IgD-negative memory B cell (primary cell): ENCODE results near the gene BBS12. TPM values are rescaled to one million over a fixed set of nuclear protein-coding genes. Genes with fewer than 3 reads are reported as not detected.

Experiments
- H3K27ac Mint-ChIP-seq, 3 donors: one replicate each; pipeline ENCODE4 v1.8.0; 2020 to 2022; ENCODE audit warnings: mild to moderate bottlenecking in 3 of 3, mixed read lengths in 3 of 3, moderate library complexity in 1 of 3
- H3K27me3 Mint-ChIP-seq: one replicate; pipeline ENCODE4 v1.8.0; 2021; ENCODE audit warnings: mixed read lengths
- H3K36me3 Mint-ChIP-seq: one replicate; pipeline ENCODE4 v1.8.0; 2020; ENCODE audit warnings: mild to moderate bottlenecking, mixed read lengths
- H3K4me1 Mint-ChIP-seq, 3 donors: one replicate each; pipeline ENCODE4 v1.8.0; 2020 to 2022; ENCODE audit warnings: mixed read lengths in 3 of 3, mild to moderate bottlenecking in 1 of 3
- H3K4me3 Mint-ChIP-seq, 4 donors: one replicate each; pipeline ENCODE4 v1.8.0; 2020 to 2022; ENCODE audit warnings: mild to moderate bottlenecking in 4 of 4, mixed read lengths in 4 of 4, moderate library complexity in 3 of 4
- H3K9me3 Mint-ChIP-seq, 3 donors: one replicate each; pipeline ENCODE4 v1.8.0; 2020 to 2021; ENCODE audit warnings: mixed read lengths in 3 of 3, mild to moderate bottlenecking in 1 of 3
- polyA plus RNA-seq: library from polyadenylated mRNA; unstranded; fragments of 300-500 nt; fragmentation: Illumina TruSeq; gene quantifications from one replicate; pipeline ENCODE4 v1.2.3, GENCODE V29; 2021

Gene BBS12
- polyA plus RNA-seq, 1 donor from 2014 or later: 0.68 TPM

GRCh38 chr4:122742933-122743829 lies 10.7 kb downstream of the BBS12 start:
- peaks cover 3% of the 10 kb centered on the region for H3K36me3 Mint-ChIP-seq
- H3K27me3 Mint-ChIP-seq: no peaks in the 10 kb centered on the region
- no peaks in the 10 kb centered on the region for H3K9me3 Mint-ChIP-seq
- no peak overlapping the region for H3K4me3 Mint-ChIP-seq
- H3K4me1 Mint-ChIP-seq: no peaks in the 10 kb centered on the region
- no peak overlapping the region for H3K27ac Mint-ChIP-seq

- no peaks in the 10 kb centered on the region for H3K27me3 Mint-ChIP-seq
- no peaks in the 10 kb centered on the region for H3K4me1 Mint-ChIP-seq
- no peaks in the 10 kb centered on the region for H3K9me3 Mint-ChIP-seq
Observed at GRCh38 chr4:122744229-122744628, 11.7 kb downstream of the BBS12 start.

DNA sequence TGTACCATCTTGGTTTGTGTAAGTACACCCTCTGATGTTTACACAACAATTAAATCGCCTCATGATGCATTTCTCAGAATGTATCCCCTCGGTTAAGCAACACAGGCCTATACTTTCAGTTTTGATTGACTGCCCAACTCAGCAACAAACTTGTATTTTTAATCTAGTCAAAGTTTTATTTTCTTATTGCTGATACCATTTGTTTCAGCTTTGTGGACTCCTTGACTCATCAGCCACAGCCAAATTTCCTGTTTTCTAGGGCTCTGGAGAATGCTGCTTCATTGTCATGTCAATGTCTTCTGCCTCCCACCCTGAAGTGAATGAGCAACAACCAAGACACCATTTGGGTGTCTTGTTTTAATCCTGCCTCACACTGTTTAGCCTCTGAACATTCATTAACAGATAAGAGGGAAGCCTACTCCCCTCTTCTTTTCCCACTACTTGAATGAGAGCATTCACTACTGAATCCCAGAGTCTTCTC lies 14.0 kb downstream of the BBS12 start:
- H3K27me3 Mint-ChIP-seq: peaks cover 8% of the 10 kb centered on the region
- H3K9me3 Mint-ChIP-seq: no peaks in the 10 kb centered on the region

More at GRCh38 chr4:122744229-122744628, 11.7 kb downstream of the BBS12 start:
- H3K36me3 Mint-ChIP-seq: peaks cover 3% of the 10 kb centered on the region
- H3K4me3 Mint-ChIP-seq: no peak overlapping the region
- H3K27ac Mint-ChIP-seq: no peak overlapping the region

DNA sequence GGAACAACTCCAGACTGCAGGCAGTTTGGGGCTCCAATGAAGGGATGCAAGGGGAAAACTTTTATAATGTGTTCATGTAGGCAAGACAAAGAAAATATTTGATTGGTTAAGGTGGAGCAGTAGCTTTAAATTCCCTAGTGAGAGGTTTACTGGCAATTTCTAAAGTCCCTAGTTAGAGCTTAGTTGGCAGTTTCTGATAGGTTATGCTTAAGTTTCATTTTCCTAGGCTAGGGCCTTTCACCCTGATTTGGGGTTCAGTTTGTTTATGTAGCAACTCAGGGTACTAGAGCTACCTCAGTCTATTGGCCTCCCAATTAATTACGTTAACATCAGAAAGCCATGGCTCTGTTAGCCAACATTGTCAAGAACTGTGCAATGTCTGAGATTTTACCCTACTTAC lies 14.6 kb downstream of the BBS12 start:
- no peaks in the 10 kb centered on the region for H3K4me1 Mint-ChIP-seq
- peaks cover 8% of the 10 kb centered on the region for H3K27me3 Mint-ChIP-seq
- no peaks in the 10 kb centered on the region for H3K9me3 Mint-ChIP-seq
- peaks cover 3% of the 10 kb centered on the region for H3K36me3 Mint-ChIP-seq
- no peak overlapping the region for H3K4me3 Mint-ChIP-seq
- H3K27ac Mint-ChIP-seq: no peak overlapping the region

More for the DNA sequence above, 14.0 kb downstream of the BBS12 start:
- H3K27ac Mint-ChIP-seq: no peak overlapping the region
- H3K4me3 Mint-ChIP-seq: no peak overlapping the region
- no peaks in the 10 kb centered on the region for H3K4me1 Mint-ChIP-seq
- H3K36me3 Mint-ChIP-seq: peaks cover 3% of the 10 kb centered on the region

GRCh38 chr4:122747883-122748282 lies 15.4 kb downstream of the BBS12 start:
- H3K4me3 Mint-ChIP-seq: no peak overlapping the region
- peaks cover 8% of the 10 kb centered on the region for H3K27me3 Mint-ChIP-seq
- no peaks in the 10 kb centered on the region for H3K36me3 Mint-ChIP-seq
- H3K27ac Mint-ChIP-seq: peak overlapping the region in 2 of 3 donors; percentile 47 to 48
- no peaks in the 10 kb centered on the region for H3K4me1 Mint-ChIP-seq
- H3K9me3 Mint-ChIP-seq: no peaks in the 10 kb centered on the region

GRCh38 chr4:122749704-122750454 lies 17.4 kb downstream of the BBS12 start:
- H3K27me3 Mint-ChIP-seq: peaks cover 8% of the 10 kb centered on the region
- H3K4me3 Mint-ChIP-seq: no peak overlapping the region
- H3K4me1 Mint-ChIP-seq: no peaks in the 10 kb centered on the region
- H3K36me3 Mint-ChIP-seq: no peaks in the 10 kb centered on the region
- no peaks in the 10 kb centered on the region for H3K9me3 Mint-ChIP-seq
- no peak overlapping the region for H3K27ac Mint-ChIP-seq

DNA sequence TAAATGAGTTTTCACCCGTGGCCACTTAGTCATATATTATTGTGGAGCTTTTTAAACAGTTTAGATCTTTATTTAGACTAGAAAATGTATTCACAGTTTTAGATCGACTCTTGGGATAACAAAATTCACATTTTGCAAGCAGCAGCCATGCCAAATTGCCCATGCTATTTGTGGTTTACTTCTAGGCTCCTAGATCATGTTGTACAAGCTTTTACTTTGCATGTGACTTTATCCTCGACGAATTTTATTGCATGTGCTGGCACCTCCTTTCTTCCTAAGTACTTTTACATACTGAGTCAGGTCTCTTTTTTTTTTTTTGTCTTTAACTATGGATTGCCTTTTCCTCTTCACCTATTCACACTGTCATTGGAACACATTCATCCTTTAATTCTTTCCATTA lies 23.2 kb downstream of the BBS12 start:
- Mint-ChIP-seq H3K9me3 (no peaks in the 10 kb centered on the region), H3K36me3 (no peaks in the 10 kb centered on the region), H3K4me3 (no peak overlapping the region), H3K4me1 (no peaks in the 10 kb centered on the region), H3K27me3 (peaks cover 9% of the 10 kb centered on the region), H3K27ac (no peak overlapping the region)

DNA sequence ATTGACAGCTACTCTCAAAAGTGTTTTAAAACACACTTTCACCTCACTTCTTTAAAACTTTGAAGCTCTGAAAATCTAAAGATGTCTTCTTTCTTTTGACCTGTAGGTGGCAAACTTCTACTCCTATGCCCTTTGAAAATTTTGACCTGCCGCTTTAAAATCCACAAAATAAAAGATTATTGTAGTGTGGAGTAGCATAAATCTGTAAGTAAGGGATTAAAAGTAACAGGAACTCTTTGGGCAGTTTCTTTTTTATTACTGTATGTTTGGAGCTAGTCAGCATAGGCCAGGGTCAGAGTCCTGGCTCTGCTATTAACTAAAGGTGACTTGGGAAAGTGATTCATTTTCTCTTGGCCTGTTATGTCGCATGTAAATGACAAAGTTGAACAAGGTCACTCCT lies 25.5 kb downstream of the BBS12 start:
- Mint-ChIP-seq H3K4me1 (peaks cover 6 to 18% (median 11%) of the 10 kb centered on the region in 3 donors), H3K9me3 (no peaks in the 10 kb centered on the region), H3K27me3 (peaks cover 3% of the 10 kb centered on the region), H3K36me3 (no peaks in the 10 kb centered on the region), H3K27ac (no peak overlapping the region), H3K4me3 (no peak overlapping the region)

GRCh38 chr4:122759639-122760310 lies 27.3 kb downstream of the BBS12 start:
- Mint-ChIP-seq H3K4me3 (no peak overlapping the region), H3K9me3 (no peaks in the 10 kb centered on the region), H3K4me1 (peaks cover 6 to 24% (median 13%) of the 10 kb centered on the region in 3 donors), H3K27me3 (peaks cover 3% of the 10 kb centered on the region), H3K36me3 (no peaks in the 10 kb centered on the region), H3K27ac (no peak overlapping the region)

DNA sequence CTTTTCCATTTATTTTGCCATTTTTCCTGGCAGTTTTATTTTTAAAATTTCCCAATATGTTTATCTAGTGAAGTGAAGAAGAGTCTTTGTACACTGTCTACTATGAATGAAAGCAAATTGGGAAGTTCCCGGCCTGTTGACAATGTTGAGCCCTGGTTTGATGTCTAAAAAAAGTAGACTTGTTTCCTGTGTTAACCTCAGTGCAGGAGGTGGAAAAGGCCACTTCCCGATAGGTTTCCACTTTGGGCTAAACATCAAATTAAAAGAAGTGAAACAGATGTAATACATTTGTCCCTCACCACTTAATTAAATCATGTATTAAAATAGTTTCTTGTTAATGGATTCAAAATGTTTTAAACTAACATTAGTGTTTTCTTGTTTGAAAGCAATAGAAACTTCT lies 30.0 kb downstream of the BBS12 start:
- Mint-ChIP-seq H3K36me3 (no peaks in the 10 kb centered on the region), H3K4me1 (peaks cover 6 to 26% (median 13%) of the 10 kb centered on the region in 3 donors), H3K9me3 (no peaks in the 10 kb centered on the region), H3K4me3 (peak overlapping the region in 2 of 4 donors; percentile 64 to 68), H3K27me3 (peaks cover 1% of the 10 kb centered on the region), H3K27ac (no peak overlapping the region)

GRCh38 chr4:122762966-122763716 lies 30.6 kb downstream of the BBS12 start:
- Mint-ChIP-seq H3K27ac (no peak overlapping the region), H3K9me3 (no peaks in the 10 kb centered on the region), H3K27me3 (peaks cover 1% of the 10 kb centered on the region), H3K4me3 (no peak overlapping the region), H3K36me3 (no peaks in the 10 kb centered on the region), H3K4me1 (peaks cover 6 to 26% (median 13%) of the 10 kb centered on the region in 3 donors)

DNA sequence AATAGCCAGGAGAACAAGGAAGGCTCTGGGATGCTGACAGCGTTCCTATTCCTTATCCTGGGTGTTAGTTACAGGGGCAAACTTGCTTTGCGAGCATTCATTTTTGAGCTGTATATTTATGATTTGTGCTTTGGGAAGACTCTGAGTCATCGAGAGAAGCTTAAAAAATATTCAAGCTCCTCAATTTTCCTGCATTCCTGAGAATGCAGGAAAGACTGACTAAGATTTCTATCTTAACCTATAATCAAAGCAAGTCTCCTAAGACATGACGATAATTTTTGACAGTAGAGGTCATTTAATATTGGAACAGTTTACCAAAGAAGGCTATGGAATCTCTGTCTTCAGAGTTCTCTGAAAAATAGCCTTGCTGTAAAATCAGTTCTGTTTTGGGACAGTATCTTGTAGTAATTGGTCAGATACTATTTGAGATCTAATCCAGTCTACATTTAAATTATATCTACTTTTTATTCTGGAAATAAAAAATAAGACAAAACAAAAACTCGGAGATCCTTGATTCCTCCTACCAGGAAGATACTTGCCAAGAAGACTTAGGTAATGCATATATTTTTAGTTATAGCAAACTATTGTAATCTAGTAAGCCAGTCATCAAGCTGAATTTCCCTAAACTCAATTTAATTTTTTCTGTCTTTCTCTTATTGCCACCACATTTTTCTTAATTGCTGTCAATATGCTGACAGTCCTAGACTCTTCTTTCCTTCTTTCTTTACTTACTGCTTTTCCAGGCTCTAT lies 31.7 kb downstream of the BBS12 start:
- Mint-ChIP-seq H3K36me3 (no peaks in the 10 kb centered on the region), H3K27ac (no peak overlapping the region), H3K4me1 (peaks cover 6 to 26% (median 13%) of the 10 kb centered on the region in 3 donors), H3K4me3 (no peak overlapping the region), H3K27me3 (peaks cover 1% of the 10 kb centered on the region), H3K9me3 (no peaks in the 10 kb centered on the region)

DNA sequence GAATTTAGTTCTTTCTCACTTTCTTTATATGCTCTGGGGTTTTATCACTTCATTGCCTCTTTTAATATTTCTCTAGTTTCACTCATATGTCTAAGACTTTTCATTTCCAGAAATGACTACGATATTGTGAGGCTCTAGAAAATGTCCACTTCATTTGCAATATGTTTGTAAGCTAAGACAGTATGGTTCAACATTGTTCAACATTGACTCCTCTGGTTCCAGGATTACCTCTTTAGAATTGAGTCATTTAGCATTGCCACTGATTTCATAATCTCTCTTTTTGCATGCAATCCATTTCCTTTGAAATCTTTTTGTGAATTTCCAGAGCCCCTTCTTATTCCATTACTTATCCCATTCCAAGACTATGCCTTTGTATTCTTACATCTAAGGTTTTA lies 32.3 kb downstream of the BBS12 start:
- Mint-ChIP-seq H3K4me3 (no peak overlapping the region), H3K9me3 (no peaks in the 10 kb centered on the region), H3K36me3 (no peaks in the 10 kb centered on the region), H3K27me3 (no peaks in the 10 kb centered on the region), H3K27ac (no peak overlapping the region), H3K4me1 (peaks cover 6 to 26% (median 13%) of the 10 kb centered on the region in 3 donors)
